T-helper 1 cell treated with Interleukin-12 subunit alpha and Interleukin-12 subunit beta and Interleukin-4 antibody, amounts not matched to agents 30 μg/mL and 1 μg/mL, for 36 hours (primary cell): ENCODE results near the gene UCK2.

ENCODE experiments used
- H3K27ac Mint-ChIP-seq: one replicate; pipeline ENCODE4 v1.8.0; 2021; ENCODE audit warnings: mild to moderate bottlenecking, mixed read lengths
- H3K27me3 Mint-ChIP-seq: one replicate; pipeline ENCODE4 v1.8.0; 2021; ENCODE audit warnings: low read depth, mixed read lengths
- H3K36me3 Mint-ChIP-seq: one replicate; pipeline ENCODE4 v1.8.0; 2021; ENCODE audit warnings: low read depth, mixed read lengths
- H3K4me1 Mint-ChIP-seq: one replicate; pipeline ENCODE4 v1.8.0; 2021; ENCODE audit warnings: low read depth, mixed read lengths
- H3K4me3 Mint-ChIP-seq: one replicate; pipeline ENCODE4 v1.8.0; 2021; ENCODE audit warnings: mild to moderate bottlenecking, moderate library complexity, mixed read lengths
- H3K9me3 Mint-ChIP-seq: one replicate; pipeline ENCODE4 v1.8.0; 2021; ENCODE audit warnings: mixed read lengths

The UCK2 gene

DNA sequence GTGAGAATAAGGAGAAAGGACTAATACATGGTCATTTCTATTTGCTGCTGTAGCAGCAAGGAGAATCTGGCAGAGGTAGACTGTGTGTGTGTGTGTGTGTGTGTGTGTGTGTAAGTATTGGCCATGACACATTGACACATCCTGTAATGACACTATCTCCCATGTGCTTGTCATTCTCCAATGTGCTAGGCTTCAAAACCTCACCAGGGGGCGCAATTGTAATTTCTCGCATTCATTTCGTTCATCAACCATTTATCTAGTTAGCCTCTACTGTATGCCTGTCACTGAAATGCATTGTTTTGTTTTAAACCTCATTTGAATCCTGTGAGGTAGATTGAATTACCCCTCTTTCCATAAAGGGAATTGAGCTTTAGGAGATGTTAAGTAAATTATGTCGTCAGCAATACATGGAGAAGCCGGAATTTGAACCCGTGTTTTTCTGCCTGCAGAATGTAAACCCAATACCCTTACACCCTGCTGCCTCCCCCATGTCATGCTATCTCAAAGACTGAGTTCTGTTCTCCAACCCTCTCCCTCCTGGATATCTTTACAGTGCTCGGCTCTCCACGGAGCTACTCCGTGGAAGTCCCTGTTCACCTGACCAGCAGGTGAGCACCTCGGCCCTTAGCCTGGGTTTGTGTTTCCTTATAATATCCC, 100.8 kb downstream of the UCK2 start:
- Mint-ChIP-seq H3K36me3 (no peaks in the 10 kb centered on the region), H3K27me3 (peaks cover 21% of the 10 kb centered on the region), H3K4me3 (no peak overlapping the region), H3K27ac (no peak overlapping the region), H3K4me1 (peaks cover 10% of the 10 kb centered on the region), H3K9me3 (no peaks in the 10 kb centered on the region)

DNA sequence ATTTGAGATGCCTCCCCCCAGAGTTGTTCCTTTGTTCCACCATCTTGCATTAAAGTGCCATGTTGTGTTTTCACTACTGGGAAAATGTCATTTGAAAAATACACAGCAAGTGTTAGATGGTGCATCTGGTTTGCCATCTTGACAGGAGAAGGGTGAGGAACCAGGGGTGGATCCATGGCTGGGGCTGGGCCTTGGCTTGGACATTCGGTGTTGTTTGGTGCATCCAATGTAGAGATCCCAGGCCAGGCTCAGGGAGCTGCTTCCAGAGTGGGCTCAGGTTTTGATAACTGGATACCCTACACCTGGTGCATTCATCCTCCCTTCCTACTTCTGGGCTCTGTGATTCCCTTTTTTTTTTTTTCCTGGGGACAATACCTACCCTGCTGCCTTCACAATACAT, 103.5 kb downstream of the UCK2 start:
- no peaks in the 10 kb centered on the region for H3K36me3 Mint-ChIP-seq
- no peak overlapping the region for H3K4me3 Mint-ChIP-seq
- H3K27ac Mint-ChIP-seq = no peak overlapping the region
- H3K4me1 Mint-ChIP-seq = peaks cover 10% of the 10 kb centered on the region
- peaks cover 9% of the 10 kb centered on the region for H3K27me3 Mint-ChIP-seq
- no peaks in the 10 kb centered on the region for H3K9me3 Mint-ChIP-seq

DNA sequence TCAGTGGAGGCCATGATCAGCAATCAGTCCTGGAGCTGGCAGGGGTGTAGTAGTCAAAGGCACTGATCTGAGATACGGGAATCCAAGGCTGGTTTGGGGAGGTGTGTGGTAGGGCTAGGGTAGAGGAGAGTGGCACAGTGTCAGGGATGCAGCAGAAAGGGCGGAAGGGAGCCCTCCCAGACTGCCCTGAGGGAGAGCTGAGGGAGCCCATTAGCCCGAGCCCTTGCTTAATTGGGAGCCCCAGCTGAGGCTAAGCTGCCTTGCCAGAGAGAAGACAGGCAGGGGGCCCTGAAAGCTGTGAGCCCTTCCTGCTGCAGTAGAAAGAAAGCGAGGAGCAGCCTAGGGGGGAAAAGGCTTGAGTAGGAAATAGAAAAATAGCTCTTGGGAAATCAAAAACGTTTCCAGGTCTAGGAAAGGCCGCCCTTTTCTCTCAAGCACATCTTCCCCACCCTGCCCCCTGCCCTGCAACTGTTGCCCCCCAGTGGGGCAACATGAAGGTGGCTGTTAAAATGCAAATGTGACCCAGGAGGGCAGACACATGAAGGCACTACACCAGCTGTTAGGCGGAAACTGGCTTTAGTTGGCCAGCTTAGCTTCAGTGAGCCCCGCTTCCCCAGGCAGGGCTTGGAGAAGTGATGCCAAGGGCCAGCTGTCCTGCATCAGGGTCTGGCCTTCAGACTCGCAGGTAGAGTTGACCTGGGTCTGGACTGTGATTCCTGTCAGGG, 106.2 kb downstream of the UCK2 start:
- no peak overlapping the region for H3K27ac Mint-ChIP-seq
- H3K27me3 Mint-ChIP-seq = peaks cover 5% of the 10 kb centered on the region
- H3K36me3 Mint-ChIP-seq = no peaks in the 10 kb centered on the region
- no peaks in the 10 kb centered on the region for H3K9me3 Mint-ChIP-seq
- H3K4me1 Mint-ChIP-seq = no peaks in the 10 kb centered on the region
- no peak overlapping the region for H3K4me3 Mint-ChIP-seq

DNA sequence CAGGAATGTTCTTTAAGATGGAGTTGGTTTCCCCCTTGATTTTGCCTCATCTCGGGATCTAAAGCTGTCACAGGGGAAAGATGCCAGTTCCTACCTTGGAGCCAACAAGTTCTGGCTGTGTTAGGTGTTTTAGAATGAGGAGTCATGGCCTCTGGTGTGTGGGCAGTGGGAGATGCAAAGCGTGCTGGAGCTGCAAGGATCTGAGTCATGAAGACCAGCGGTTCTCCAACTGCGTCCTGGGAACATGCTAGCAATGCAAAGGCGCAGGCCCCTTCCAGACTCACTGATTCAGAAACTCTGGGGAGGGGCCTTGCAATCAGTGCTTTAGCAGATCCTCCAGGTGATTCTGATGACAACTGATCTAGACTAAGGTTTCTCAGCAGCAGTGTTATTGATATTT, 109.1 kb downstream of the UCK2 start:
- H3K27ac Mint-ChIP-seq = no peak overlapping the region
- no peaks in the 10 kb centered on the region for H3K27me3 Mint-ChIP-seq
- no peaks in the 10 kb centered on the region for H3K4me1 Mint-ChIP-seq
- H3K36me3 Mint-ChIP-seq = no peaks in the 10 kb centered on the region
- no peaks in the 10 kb centered on the region for H3K9me3 Mint-ChIP-seq
- H3K4me3 Mint-ChIP-seq = no peak overlapping the region

DNA sequence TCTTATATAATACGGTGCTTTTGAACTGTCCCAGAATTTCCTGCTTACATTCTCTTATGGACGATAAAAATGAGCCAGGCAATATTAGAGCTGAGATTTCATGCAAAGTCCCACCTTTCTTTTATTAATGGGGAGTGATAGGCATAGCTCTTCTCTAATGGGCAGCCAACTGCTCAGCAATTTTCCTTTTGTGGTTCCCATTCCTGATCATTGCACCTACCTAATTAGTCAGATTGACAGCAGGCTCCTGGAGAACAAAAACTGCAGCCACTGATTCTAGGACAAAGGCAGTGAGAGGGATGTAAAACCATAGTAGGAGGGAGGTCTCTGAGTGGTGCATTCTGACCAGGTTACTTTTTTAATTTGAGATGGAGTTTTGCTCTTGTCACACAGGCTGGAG, 110.4 kb downstream of the UCK2 start:
- Mint-ChIP-seq H3K9me3 (no peaks in the 10 kb centered on the region), H3K36me3 (no peaks in the 10 kb centered on the region), H3K4me3 (no peak overlapping the region), H3K4me1 (no peaks in the 10 kb centered on the region), H3K27ac (no peak overlapping the region), H3K27me3 (peaks cover 4% of the 10 kb centered on the region)

DNA sequence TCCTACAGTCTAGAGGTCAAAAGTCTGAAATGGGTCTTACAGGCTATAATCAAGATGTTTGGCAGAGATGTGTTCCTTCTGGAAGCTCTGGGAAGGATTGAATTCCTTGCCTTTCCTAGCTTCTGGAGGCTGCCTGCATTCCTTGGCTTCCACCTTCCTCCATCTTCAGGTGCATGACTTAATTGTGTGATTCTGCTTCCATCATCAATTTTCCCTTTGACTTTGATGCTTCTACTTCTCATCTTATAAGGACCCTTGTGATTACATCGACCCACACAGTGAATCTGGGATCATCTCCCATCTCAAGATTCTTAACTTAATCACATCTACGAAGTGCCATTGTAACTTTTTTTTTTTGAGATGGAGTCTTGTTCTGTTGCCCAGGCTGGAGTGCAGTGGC, 111.4 kb downstream of the UCK2 start:
- Mint-ChIP-seq H3K36me3 (no peaks in the 10 kb centered on the region), H3K9me3 (no peaks in the 10 kb centered on the region), H3K27me3 (peaks cover 4% of the 10 kb centered on the region), H3K4me3 (no peak overlapping the region), H3K27ac (no peak overlapping the region), H3K4me1 (no peaks in the 10 kb centered on the region)

DNA sequence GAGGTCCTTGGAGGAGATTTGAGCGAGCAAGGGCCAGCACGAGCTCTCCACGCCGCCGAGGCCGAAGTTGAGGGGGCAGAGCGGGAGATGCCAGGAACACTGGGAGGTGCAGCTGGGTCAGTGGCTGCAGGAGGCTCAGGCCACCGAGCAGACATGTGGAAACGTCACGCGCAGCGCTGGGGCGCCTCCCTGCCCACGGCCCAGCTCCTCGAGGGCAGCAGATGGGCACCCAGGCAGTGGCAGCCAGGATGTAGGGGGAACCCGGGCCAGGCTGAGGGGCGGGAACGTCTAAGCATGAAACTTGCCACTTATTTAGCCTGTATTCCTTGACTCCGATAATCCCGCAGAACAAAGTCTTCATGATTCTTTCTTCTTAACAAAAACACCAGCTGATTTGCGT, 114.1 kb downstream of the UCK2 start:
- Mint-ChIP-seq H3K9me3 (no peaks in the 10 kb centered on the region), H3K4me3 (no peak overlapping the region), H3K4me1 (no peaks in the 10 kb centered on the region), H3K27me3 (peaks cover 9% of the 10 kb centered on the region), H3K36me3 (no peaks in the 10 kb centered on the region), H3K27ac (no peak overlapping the region)

DNA sequence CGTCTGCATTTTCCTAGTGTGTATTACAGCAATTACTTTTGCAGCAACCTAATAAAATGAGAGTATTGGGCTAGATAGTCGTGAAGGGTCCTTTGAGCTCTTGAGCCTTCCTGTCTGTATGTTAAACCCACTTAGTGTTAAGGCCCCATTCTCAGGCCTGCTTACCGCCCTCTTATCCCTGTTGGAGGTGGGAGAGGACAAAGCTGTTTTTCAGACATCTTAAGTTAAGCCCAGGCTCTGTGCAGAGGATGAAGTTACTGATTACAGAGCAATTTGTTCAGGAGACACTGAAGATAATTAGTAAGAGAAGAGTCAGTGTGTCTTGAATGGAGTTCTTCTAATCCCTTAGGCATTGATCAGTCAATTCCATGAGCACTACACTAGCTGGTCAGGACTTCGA, 114.6 kb downstream of the UCK2 start:
- Mint-ChIP-seq H3K4me3 (no peak overlapping the region), H3K4me1 (no peaks in the 10 kb centered on the region), H3K27me3 (peaks cover 9% of the 10 kb centered on the region), H3K36me3 (no peaks in the 10 kb centered on the region), H3K27ac (no peak overlapping the region), H3K9me3 (no peaks in the 10 kb centered on the region)

DNA sequence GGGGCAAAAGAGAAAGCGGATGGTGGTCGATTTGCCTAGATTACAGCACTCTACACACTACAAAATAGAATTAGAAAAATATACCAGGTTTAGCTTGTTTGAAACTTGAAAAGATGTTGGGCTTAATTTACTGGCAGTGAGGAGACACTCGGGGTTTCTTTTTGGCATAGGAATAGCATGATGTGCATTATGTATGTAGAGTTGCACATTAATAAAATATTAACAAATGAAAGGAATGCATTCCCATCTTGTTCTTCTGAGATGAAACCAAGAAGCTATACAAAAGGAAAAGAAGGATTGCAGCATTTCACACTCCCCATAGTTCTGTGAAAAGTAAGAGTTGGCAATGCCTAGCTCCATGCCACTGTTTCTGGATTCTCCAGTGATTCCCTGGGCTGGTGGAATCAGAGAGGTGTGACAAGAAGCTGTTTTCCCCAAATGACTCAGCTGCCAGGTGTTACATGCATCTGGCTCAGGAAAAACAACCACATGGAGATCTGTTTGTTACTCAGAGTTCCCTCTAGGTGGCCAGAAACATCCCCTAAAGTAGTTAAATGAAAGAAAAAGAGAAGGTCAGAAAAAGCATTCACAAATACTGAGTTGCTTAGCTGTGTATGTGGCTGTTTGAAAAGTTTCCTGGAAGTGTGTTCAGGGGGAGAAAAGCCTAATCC, 115.6 kb downstream of the UCK2 start:
- H3K27ac Mint-ChIP-seq = no peak overlapping the region
- H3K27me3 Mint-ChIP-seq = peaks cover 9% of the 10 kb centered on the region
- no peaks in the 10 kb centered on the region for H3K9me3 Mint-ChIP-seq
- H3K4me1 Mint-ChIP-seq = no peaks in the 10 kb centered on the region
- H3K36me3 Mint-ChIP-seq = no peaks in the 10 kb centered on the region
- no peak overlapping the region for H3K4me3 Mint-ChIP-seq

DNA sequence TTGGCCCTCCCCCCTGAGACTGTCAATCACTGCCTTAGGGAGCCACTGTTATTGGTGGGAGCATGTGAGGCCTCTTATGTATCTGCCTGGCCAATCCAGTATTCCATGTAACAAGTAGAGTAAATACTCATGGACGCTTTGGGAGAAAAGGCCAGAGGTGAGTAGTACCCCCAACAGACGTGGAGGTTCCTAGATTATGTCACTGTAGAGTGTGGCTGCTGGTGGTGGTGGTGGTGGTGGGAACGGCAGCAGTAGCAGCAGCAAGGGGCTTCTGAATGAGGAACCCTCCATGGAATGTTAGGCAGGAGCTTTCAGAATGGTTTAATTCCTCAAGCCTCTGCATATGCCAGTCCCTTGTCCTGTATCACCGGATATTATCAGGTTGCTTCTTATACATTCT, 118.5 kb downstream of the UCK2 start:
- Mint-ChIP-seq H3K4me3 (no peak overlapping the region), H3K9me3 (no peaks in the 10 kb centered on the region), H3K36me3 (no peaks in the 10 kb centered on the region), H3K27me3 (peaks cover 9% of the 10 kb centered on the region), H3K4me1 (no peaks in the 10 kb centered on the region), H3K27ac (no peak overlapping the region)

DNA sequence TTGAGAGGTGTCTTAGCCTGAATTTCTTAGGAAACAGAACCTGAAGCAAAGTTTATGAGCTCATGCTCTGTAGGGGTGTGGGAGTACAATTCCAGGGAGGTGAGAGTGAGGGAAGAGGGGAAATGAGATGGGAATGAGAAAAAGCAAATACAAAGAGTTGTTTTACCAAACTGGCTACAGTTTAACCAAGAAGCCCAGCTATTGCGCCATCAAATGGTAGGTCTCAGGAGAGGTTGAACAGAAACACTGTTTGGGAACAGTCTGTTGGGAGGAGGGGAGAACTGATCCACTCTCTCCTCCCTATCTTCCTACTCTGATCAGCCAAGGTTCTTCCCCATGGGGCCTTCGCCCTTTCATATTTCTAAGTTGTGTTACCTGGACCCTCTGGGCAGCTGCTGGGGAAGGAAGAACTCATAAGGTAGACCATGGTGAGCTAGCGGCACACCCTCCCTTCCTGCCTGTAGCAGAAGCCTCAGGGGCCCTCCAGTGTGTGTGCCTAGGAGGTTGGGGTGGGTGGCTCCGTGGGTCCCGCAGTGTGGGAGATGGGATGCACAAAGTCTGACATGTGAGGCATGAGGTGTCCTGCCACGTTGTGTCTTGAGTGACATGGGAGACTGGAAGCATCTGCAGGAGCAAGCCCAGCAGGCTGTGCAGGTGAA, 120.5 kb downstream of the UCK2 start:
- peaks cover 5% of the 10 kb centered on the region for H3K27me3 Mint-ChIP-seq
- no peak overlapping the region for H3K4me3 Mint-ChIP-seq
- H3K36me3 Mint-ChIP-seq = no peaks in the 10 kb centered on the region
- H3K27ac Mint-ChIP-seq = no peak overlapping the region
- H3K9me3 Mint-ChIP-seq = no peaks in the 10 kb centered on the region
- H3K4me1 Mint-ChIP-seq = no peaks in the 10 kb centered on the region

DNA sequence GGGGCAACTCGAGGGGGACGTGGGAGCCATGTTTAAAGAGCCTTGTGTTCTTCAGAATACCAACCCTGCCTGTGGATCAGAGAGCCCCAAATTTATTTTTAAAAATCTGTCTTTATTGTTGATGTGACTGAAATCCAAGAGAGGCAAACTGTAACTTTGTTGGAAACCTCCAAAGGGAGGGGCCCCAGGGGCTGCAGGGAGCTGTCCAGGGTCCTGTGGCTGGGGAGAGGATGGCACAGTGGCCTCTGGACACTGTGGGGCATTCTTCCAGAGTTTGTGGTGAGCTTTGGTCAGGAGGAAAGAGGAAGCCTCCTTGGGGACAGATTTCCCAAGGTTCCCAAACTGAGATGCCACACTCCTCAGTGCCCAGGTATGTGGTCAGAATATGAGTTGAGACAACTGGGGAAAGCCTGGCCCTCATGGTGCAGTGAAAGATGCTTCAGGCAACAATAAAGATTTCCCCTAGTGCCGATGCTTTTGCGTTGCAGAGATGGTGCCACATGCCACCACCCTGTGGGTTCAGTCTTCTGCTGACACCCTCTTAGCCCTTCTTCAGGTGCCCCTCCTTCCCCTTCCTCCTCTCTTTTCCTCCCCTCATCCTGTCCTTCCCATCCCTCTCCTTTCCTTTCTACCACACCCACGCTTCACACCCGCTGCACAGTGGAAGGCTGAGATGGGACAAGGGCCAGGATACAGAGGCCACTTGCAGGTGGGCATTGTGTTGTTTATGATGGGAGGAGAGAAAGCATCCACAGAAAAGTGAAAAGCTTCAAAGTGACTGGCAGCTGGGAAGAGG, 122.1 kb downstream of the UCK2 start:
- Mint-ChIP-seq H3K36me3 (no peaks in the 10 kb centered on the region), H3K4me3 (no peak overlapping the region)

DNA sequence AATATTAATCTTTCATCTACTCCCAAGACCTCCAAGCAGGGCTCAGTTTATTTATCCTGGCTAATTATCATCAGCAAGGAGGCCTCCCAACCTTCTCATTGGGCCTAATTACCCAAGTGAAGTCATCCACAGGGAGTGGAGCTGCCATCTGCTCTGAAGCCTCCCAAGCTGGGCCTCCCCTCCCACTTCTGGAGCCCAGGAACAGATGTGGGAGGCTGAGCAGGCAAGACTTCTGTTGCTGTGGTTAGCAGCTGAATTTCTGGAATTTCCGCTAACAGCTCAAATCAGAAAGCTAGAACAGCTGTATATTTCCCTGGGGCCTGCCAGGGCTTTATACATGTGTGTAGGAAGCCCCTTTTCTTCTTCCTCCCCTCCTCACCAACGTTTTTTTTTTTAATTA, 127.5 kb downstream of the UCK2 start:
- Mint-ChIP-seq H3K4me3 (no peak overlapping the region), H3K9me3 (no peaks in the 10 kb centered on the region), H3K27me3 (no peaks in the 10 kb centered on the region), H3K27ac (no peak overlapping the region), H3K36me3 (no peaks in the 10 kb centered on the region), H3K4me1 (no peaks in the 10 kb centered on the region)

More for the DNA sequence above, 122.1 kb downstream of the UCK2 start:
- Mint-ChIP-seq H3K27me3 (peaks cover 5% of the 10 kb centered on the region), H3K27ac (no peak overlapping the region), H3K9me3 (no peaks in the 10 kb centered on the region), H3K4me1 (no peaks in the 10 kb centered on the region)

DNA sequence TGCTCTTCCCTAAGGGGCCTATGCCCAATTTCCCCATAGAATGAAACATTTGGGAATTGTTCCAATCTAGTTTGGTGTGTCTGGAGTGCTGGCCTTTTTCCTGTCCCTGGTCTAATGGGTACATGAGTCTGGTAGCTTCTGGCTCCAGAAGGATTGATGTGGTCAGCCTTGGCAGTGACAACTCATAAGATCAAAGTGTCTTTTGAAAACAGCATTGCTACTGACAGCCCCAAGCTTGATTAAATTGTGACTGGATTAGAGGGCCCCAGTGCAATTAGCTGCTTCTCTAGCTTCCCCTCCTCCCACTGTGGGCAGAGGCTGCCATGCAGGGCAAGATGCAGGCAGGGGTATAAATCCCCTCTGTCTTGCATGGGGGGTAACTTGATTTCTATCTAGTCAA, 130.9 kb downstream of the UCK2 start:
- Mint-ChIP-seq H3K9me3 (no peaks in the 10 kb centered on the region), H3K4me1 (no peaks in the 10 kb centered on the region), H3K27me3 (no peaks in the 10 kb centered on the region), H3K27ac (no peak overlapping the region), H3K4me3 (no peak overlapping the region), H3K36me3 (no peaks in the 10 kb centered on the region)
